ENCODE data around the gene ZNF580. TPM values are rescaled to one million over a fixed set of nuclear protein-coding genes. Genes with fewer than 3 reads are reported as not detected.
A peak's percentile ranks its signal among the peaks of the same experiment; 100 is the strongest.

ZNF580 gene
- total and polyA plus RNA-seq, 2 of the 13 experiments (the other 11 are each of a cell fraction or from before 2014, with no cell fraction given) = 4.4 to 6.0 TPM

DNA sequence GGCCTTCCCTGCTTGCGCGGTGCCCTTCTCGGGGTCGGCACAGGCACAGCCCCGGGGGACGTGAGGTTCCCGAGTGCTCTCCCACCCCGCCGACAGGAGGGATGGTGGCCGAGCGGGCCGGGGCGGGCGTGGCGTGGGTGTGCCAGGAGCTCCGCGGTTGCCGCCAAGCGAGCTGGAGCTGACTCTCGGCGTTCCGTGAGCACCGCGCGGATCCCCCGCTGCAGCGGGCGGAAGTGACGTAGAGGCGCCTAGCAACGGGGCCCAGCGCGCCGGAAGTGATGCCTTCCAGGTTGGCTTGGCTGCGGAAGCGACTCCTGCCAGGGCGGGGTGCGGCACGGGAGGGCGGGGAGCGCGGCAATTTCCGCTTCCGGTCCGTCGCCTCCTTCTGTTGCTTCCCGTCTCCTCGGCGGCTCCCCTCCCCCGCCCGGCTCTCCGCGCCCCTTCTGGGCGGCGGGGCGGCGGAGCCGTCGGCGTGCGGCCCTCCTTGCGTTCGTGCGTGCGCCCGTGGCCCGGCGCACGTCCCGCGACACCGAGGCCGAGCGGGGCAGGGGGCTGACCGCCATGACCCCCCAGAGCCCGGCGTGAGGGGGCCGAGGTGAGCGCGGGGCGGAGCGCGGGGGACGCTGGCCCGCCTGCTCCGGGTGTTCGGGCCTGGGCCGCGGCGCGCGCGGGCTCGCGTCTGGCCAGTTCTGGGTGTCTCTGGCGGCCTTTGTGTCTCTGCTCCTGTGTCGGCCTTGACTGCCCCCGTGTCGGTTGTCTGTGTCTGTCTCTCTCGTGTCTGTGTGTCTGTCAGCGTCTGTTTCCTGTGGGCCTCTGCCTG lies 34.2 kb downstream of the ZNF580 start, which contains the start of gene EPN1 (continued):
- TF ChIP-seq ZNF264 (CRISPR knock-in tag; IDR thresholded peaks at IDR 0.05) (no peak), ZNF446 (CRISPR knock-in tag; IDR thresholded peaks at IDR 0.05) (no peak), ZNF12 (CRISPR knock-in tag; IDR thresholded peaks at IDR 0.05) (peak; percentile 48; the same call in 1 of the 2 replicates), ZNF773 (CRISPR knock-in tag; IDR thresholded peaks at IDR 0.05; ENCODE audit: borderline replicate concordance) (0 out of 2 replicates have a peak, but pooled peaks have one; percentile 65), MYC (CRISPR knock-in tag; IDR thresholded peaks at IDR 0.05; ENCODE audit: borderline replicate concordance) (peak; percentile 60; the same call in 1 of the 2 replicates), PAWR (CRISPR knock-in tag; IDR thresholded peaks at IDR 0.05; ENCODE audit: borderline replicate concordance) (no peak), MAFG (CRISPR knock-in tag; IDR thresholded peaks at IDR 0.05) (no peak), EZH2 (conservative IDR thresholded peaks at IDR 0.05; ENCODE audit: low read depth, low read length) (no peak), HNF4G (IDR thresholded peaks at IDR 0.05; ENCODE audit: borderline replicate concordance, low read depth, low read length) (no peak), HNF4G (CRISPR knock-in tag; IDR thresholded peaks at IDR 0.05; ENCODE audit: borderline replicate concordance, low read depth) (no peak), ZNF83 (CRISPR knock-in tag; IDR thresholded peaks at IDR 0.05; ENCODE audit: borderline replicate concordance) (no peak), KLF12 (CRISPR knock-in tag; IDR thresholded peaks at IDR 0.05; ENCODE audit: borderline replicate concordance) (peak; percentile 57; the same call in 1 of the 2 replicates)
- TF ChIP-seq, protein P1, sequence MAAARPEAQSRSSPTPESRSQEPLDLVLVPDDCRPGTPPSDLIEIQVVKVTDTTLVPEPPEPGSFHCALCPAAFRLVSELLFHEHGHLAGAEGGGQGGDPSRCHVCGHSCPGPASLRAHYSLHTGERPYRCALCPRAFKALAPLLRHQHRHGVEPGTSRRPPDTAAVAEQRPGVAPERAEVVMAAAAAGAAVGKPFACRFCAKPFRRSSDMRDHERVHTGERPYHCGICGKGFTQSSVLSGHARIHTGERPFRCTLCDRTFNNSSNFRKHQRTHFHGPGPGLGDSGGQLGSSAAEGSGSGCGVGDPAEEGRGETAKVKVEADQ (CRISPR knock-in tag; IDR thresholded peaks at IDR 0.05; ENCODE audit: borderline replicate concordance) = peak; percentile 86; the same call in 1 of the 2 replicates
- TF ChIP-seq, protein P2, sequence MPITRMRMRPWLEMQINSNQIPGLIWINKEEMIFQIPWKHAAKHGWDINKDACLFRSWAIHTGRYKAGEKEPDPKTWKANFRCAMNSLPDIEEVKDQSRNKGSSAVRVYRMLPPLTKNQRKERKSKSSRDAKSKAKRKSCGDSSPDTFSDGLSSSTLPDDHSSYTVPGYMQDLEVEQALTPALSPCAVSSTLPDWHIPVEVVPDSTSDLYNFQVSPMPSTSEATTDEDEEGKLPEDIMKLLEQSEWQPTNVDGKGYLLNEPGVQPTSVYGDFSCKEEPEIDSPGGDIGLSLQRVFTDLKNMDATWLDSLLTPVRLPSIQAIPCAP (CRISPR knock-in tag; IDR thresholded peaks at IDR 0.05; ENCODE audit: low read depth) = no peak
- TF ChIP-seq, protein P3, sequence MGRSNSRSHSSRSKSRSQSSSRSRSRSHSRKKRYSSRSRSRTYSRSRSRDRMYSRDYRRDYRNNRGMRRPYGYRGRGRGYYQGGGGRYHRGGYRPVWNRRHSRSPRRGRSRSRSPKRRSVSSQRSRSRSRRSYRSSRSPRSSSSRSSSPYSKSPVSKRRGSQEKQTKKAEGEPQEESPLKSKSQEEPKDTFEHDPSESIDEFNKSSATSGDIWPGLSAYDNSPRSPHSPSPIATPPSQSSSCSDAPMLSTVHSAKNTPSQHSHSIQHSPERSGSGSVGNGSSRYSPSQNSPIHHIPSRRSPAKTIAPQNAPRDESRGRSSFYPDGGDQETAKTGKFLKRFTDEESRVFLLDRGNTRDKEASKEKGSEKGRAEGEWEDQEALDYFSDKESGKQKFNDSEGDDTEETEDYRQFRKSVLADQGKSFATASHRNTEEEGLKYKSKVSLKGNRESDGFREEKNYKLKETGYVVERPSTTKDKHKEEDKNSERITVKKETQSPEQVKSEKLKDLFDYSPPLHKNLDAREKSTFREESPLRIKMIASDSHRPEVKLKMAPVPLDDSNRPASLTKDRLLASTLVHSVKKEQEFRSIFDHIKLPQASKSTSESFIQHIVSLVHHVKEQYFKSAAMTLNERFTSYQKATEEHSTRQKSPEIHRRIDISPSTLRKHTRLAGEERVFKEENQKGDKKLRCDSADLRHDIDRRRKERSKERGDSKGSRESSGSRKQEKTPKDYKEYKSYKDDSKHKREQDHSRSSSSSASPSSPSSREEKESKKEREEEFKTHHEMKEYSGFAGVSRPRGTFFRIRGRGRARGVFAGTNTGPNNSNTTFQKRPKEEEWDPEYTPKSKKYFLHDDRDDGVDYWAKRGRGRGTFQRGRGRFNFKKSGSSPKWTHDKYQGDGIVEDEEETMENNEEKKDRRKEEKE (IDR thresholded peaks at IDR 0.05) = no peak
- TF ChIP-seq, protein P4, sequence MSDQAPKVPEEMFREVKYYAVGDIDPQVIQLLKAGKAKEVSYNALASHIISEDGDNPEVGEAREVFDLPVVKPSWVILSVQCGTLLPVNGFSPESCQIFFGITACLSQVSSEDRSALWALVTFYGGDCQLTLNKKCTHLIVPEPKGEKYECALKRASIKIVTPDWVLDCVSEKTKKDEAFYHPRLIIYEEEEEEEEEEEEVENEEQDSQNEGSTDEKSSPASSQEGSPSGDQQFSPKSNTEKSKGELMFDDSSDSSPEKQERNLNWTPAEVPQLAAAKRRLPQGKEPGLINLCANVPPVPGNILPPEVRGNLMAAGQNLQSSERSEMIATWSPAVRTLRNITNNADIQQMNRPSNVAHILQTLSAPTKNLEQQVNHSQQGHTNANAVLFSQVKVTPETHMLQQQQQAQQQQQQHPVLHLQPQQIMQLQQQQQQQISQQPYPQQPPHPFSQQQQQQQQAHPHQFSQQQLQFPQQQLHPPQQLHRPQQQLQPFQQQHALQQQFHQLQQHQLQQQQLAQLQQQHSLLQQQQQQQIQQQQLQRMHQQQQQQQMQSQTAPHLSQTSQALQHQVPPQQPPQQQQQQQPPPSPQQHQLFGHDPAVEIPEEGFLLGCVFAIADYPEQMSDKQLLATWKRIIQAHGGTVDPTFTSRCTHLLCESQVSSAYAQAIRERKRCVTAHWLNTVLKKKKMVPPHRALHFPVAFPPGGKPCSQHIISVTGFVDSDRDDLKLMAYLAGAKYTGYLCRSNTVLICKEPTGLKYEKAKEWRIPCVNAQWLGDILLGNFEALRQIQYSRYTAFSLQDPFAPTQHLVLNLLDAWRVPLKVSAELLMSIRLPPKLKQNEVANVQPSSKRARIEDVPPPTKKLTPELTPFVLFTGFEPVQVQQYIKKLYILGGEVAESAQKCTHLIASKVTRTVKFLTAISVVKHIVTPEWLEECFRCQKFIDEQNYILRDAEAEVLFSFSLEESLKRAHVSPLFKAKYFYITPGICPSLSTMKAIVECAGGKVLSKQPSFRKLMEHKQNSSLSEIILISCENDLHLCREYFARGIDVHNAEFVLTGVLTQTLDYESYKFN (CRISPR knock-in tag; conservative IDR thresholded peaks at IDR 0.05) = peak; percentile 53; the same call in 1 of the 2 replicates
